Peyer's patch (tissue), 4 donors: Measurements from ENCODE around the gene UNC93B1. TPM values are rescaled to one million over a fixed set of nuclear protein-coding genes. Genes with fewer than 3 reads are reported as not detected.

Experiments used
- DNase-seq, 3 donors: peaks; one replicate each; pipeline ENCODE4 v3.0.0-alpha.2; 2017 to 2019
- H3K27ac ChIP-seq, 4 donors: fragments of 200-600 bp; sonication (generic); one replicate each; pipeline ENCODE4 v1.5.1; 2016 to 2019
- H3K27me3 ChIP-seq, 2 donors: fragments of 200-600 bp; sonication (generic); one replicate each; pipeline ENCODE4 v1.5.1; 2019
- H3K36me3 ChIP-seq, 3 donors: fragments of 200-600 bp; sonication (generic); one replicate each; pipeline ENCODE4 v1.5.1; 2016 to 2019
- H3K4me1 ChIP-seq, 4 donors: fragments of 200-600 bp; sonication (generic); one replicate each; pipeline ENCODE4 v1.5.1; 2016 to 2019
- H3K4me3 ChIP-seq, 4 donors: fragments of 200-600 bp; sonication (generic); 1 replicate in 3 of 4; 2 replicates in 1 of 4; pipeline ENCODE4 v1.5.1; 2016 to 2019; ENCODE audit warnings: mild to moderate bottlenecking in 1 of 4
- H3K9me3 ChIP-seq, 4 donors: fragments of 200-600 bp; sonication (generic); one replicate each; pipeline ENCODE4 v1.5.1; 2016 to 2019; ENCODE audit warnings: mild to moderate bottlenecking in 1 of 4
- CTCF ChIP-seq, 6 experiments: fragments of 450-650 bp in 4 of 6; fragments of 200-600 bp in 2 of 6; sonication (generic) in 1 of 6; IDR thresholded peaks; one replicate each; pipeline ENCODE4 v1.5.1; 2017 to 2019; ENCODE audit warnings: antibody characterized with exemption in 6 of 6, mild to moderate bottlenecking in 3 of 6, moderate library complexity in 1 of 6
- POLR2A ChIP-seq, 2 donors: fragments of 450-650 bp; IDR thresholded peaks; one replicate each; pipeline ENCODE4 v1.5.1; 2017; ENCODE audit warnings: antibody characterized with exemption in 2 of 2, mild to moderate bottlenecking in 2 of 2, moderate library complexity in 2 of 2
- total RNA-seq, 4 donors: library from RNA; depleted of rRNA; stranded (reverse); fragments of >200 nt; gene quantifications; one replicate each; pipeline ENCODE4 v1.1.0, GENCODE V29; 2016

The UNC93B1 gene
- total RNA-seq, 4 donors from 2014 or later = 68.7 to 154 (median 91.6) TPM

- Histone ChIP-seq H3K9me3 (no peaks in the 10 kb centered on the region), H3K27me3 (no peaks in the 10 kb centered on the region), H3K36me3 (peaks cover 0 to 31% (median 0%) of the 10 kb centered on the region in 3 donors), H3K4me3 (peak within 1 kb of the TSS; percentile 60 to 89 (median 84)), H3K27ac (peak within 1 kb of the TSS; percentile 75 to 96 (median 86)), H3K4me1 (peaks cover 5 to 21% (median 7%) of the 10 kb centered on the region in 4 donors)
- peak; percentile 95 to 99 (median 98) for DNase-seq
- peak; percentile 50 to 73 for TF ChIP-seq POLR2A (IDR thresholded peaks at IDR 0.05)
- TF ChIP-seq CTCF (IDR thresholded peaks at IDR 0.05) = no peak
These were observed 26.6 kb upstream of the UNC93B1 start, which contains the start of gene NDUFS8 for GRCh38 chr11:68030318-68031143. TSS of gene NDUFS8 (plus strand) at chr11:68030681. CDS start at chr11:68032152, 1,471 bp downstream.

- Histone ChIP-seq H3K9me3 (no peaks in the 10 kb centered on the region), H3K27me3 (no peaks in the 10 kb centered on the region), H3K27ac (no peak overlapping the region), H3K4me1 (peaks cover 5 to 21% (median 7%) of the 10 kb centered on the region in 4 donors), H3K4me3 (no peak overlapping the region), H3K36me3 (peaks cover 0 to 29% (median 0%) of the 10 kb centered on the region in 3 donors)
- TF ChIP-seq CTCF (IDR thresholded peaks at IDR 0.05) (no peak), POLR2A (IDR thresholded peaks at IDR 0.05) (no peak)
- no peak for DNase-seq
These were observed 25.1 kb upstream of the UNC93B1 start for GRCh38 chr11:68028802-68029545.

GRCh38 chr11:68027667-68028066 lies 23.8 kb upstream of the UNC93B1 start:
- no peak for TF ChIP-seq CTCF (IDR thresholded peaks at IDR 0.05)
- no peak for TF ChIP-seq POLR2A (IDR thresholded peaks at IDR 0.05)
- Histone ChIP-seq H3K27ac (no peak overlapping the region), H3K36me3 (peaks cover 0 to 17% (median 0%) of the 10 kb centered on the region in 3 donors), H3K27me3 (no peaks in the 10 kb centered on the region), H3K4me3 (no peak overlapping the region), H3K9me3 (no peaks in the 10 kb centered on the region), H3K4me1 (peaks cover 5 to 20% (median 7%) of the 10 kb centered on the region in 4 donors)
- DNase-seq = no peak

GRCh38 chr11:68026391-68027105 lies 22.7 kb upstream of the UNC93B1 start:
- Histone ChIP-seq H3K27ac (no peak overlapping the region), H3K4me3 (no peak overlapping the region), H3K4me1 (peaks cover 3 to 9% (median 3%) of the 10 kb centered on the region in 4 donors), H3K36me3 (peaks cover 0 to 18% (median 0%) of the 10 kb centered on the region in 3 donors), H3K27me3 (no peaks in the 10 kb centered on the region), H3K9me3 (no peaks in the 10 kb centered on the region)
- no peak for TF ChIP-seq POLR2A (IDR thresholded peaks at IDR 0.05)
- no peak for TF ChIP-seq CTCF (IDR thresholded peaks at IDR 0.05)
- DNase-seq = no peak

GRCh38 chr11:68025047-68025446 lies 21.1 kb upstream of the UNC93B1 start:
- no peak for TF ChIP-seq POLR2A (IDR thresholded peaks at IDR 0.05)
- TF ChIP-seq CTCF (IDR thresholded peaks at IDR 0.05) = peak in 1 of 6 experiments; percentile 8

More at GRCh38 chr11:68025047-68025446, 21.1 kb upstream of the UNC93B1 start:
- Histone ChIP-seq H3K4me3 (no peak overlapping the region), H3K27me3 (no peaks in the 10 kb centered on the region), H3K36me3 (peaks cover 0 to 18% (median 0%) of the 10 kb centered on the region in 3 donors), H3K9me3 (no peaks in the 10 kb centered on the region), H3K27ac (no peak overlapping the region), H3K4me1 (peaks cover 0 to 6% (median 0%) of the 10 kb centered on the region in 4 donors)
- DNase-seq = no peak
